B cell (primary cell): Measurements from ENCODE around the gene STRBP. TPM values are rescaled to one million over a fixed set of nuclear protein-coding genes. Genes with fewer than 3 reads are reported as not detected.

ENCODE experiments used
- ATAC-seq: fragments of 200-7000 bp; cut with Tn5 transposase; one replicate; pipeline ENCODE4 v1.10.0; 2021; ENCODE audit warnings: low read depth, mild to moderate bottlenecking, moderate number of reproducible peaks, moderate library complexity
- CTCF ChIA-PET: fragments of 350-600 bp; sonication (Branson Sonifier 250); formaldehyde crosslinking; loops from one replicate; lab custom pipeline; 2021; ENCODE audit warnings: antibody characterized with exemption, inconsistent platforms; lab: Charles Lee
- POLR2A ChIA-PET: fragments of 350-600 bp; sonication (Branson Sonifier 250); formaldehyde crosslinking; loops from one replicate; lab custom pipeline; 2021; ENCODE audit warnings: antibody characterized with exemption; lab: Charles Lee
- DNase-seq: peaks from one replicate; pipeline ENCODE4 v3.0.0; 2013
- H2AFZ ChIP-seq: 2 replicates; pipeline ENCODE4 v1.6.1; 2012; ENCODE audit warnings: mild to moderate bottlenecking, low read depth, low read length; ENCODE audit not compliant: insufficient read depth, poor library complexity, severe bottlenecking
- H3K27ac ChIP-seq, 2 donors: 1 replicate in 1 of 2; 2 replicates in 1 of 2; pipeline ENCODE4 v1.5.1; 2012 to 2013; ENCODE audit warnings: low read length in 2 of 2, mild to moderate bottlenecking in 2 of 2, moderate library complexity in 1 of 2
- H3K27me3 ChIP-seq, 4 experiments: fragments of 200-600 bp in 1 of 4; sonication (generic) in 1 of 4; replicated peaks in 1 of 4; 1 replicate in 2 of 4; 2 replicates in 2 of 4; pipeline versions ENCODE4 v1.6.1 to v1.7.0; 2013 to 2016; ENCODE audit warnings: low read length in 3 of 4, mild to moderate bottlenecking in 2 of 4, mixed read lengths in 1 of 4, moderate library complexity in 1 of 4; ENCODE audit not compliant: insufficient read depth in 4 of 4, control insufficient read depth in 3 of 4; ENCODE audit errors: control extremely low read depth in 1 of 4
- H3K36me3 ChIP-seq, 2 experiments: replicated peaks in 1 of 2; 1 replicate in 1 of 2; 2 replicates in 1 of 2; pipeline versions ENCODE4 v1.6.1 to v1.7.1; 2013; ENCODE audit warnings: low read length in 1 of 2; ENCODE audit not compliant: insufficient read depth in 2 of 2, control insufficient read depth in 1 of 2; ENCODE audit errors: control extremely low read depth in 1 of 2, extremely low read depth in 1 of 2
- H3K4me1 ChIP-seq, 2 donors: fragments of 200-600 bp in 1 of 2; sonication (generic) in 1 of 2; 1 replicate in 1 of 2; 2 replicates in 1 of 2; pipeline versions ENCODE4 v1.5.1 to v1.6.1; 2013 to 2017; ENCODE audit warnings: low read length in 2 of 2; ENCODE audit not compliant: control insufficient read depth in 2 of 2, insufficient read depth in 2 of 2
- H3K4me2 ChIP-seq: replicated peaks from 2 replicates; pipeline ENCODE3; 2012; ENCODE audit warnings: mild to moderate bottlenecking, low read depth, low read length; ENCODE audit not compliant: poor library complexity, severe bottlenecking
- H3K4me3 ChIP-seq, 5 experiments: fragments of 200-600 bp in 1 of 5; sonication (generic) in 1 of 5; 1 replicate in 3 of 5; 2 replicates in 2 of 5; pipeline versions ENCODE4 v1.5.1 to v1.7.0; 2011 to 2016; ENCODE audit warnings: low read length in 4 of 5, mild to moderate bottlenecking in 4 of 5, low read depth in 2 of 5, control low read depth in 1 of 5, moderate library complexity in 1 of 5; ENCODE audit not compliant: insufficient read depth in 1 of 5; ENCODE audit errors: control extremely low read depth in 1 of 5, extremely low read depth in 1 of 5
- H3K79me2 ChIP-seq: fragments of 200-600 bp; sonication (generic); one replicate; pipeline ENCODE4 v1.6.0; 2016; ENCODE audit warnings: low read length; ENCODE audit not compliant: control insufficient read depth, insufficient read depth
- H3K9ac ChIP-seq: fragments of 200-600 bp; sonication (generic); 2 replicates; pipeline ENCODE4 v1.6.1; 2017; ENCODE audit warnings: mild to moderate bottlenecking, low read length, moderate library complexity
- H3K9me3 ChIP-seq, 3 donors: one replicate each; pipeline versions ENCODE4 v1.6.1 to v1.7.1; 2013; ENCODE audit warnings: low read length in 2 of 3; ENCODE audit not compliant: control insufficient read depth in 2 of 3, insufficient read depth in 1 of 3; ENCODE audit errors: control extremely low read depth in 1 of 3
- H4K20me1 ChIP-seq: 2 replicates; pipeline ENCODE4 v1.6.0; 2012; ENCODE audit warnings: mild to moderate bottlenecking, low read length; ENCODE audit not compliant: insufficient read depth, control insufficient read depth, poor library complexity, severe bottlenecking
- H3K27ac Mint-ChIP-seq: one replicate; pipeline ENCODE4 v1.8.0; 2021; ENCODE audit warnings: mixed read lengths
- H3K27me3 Mint-ChIP-seq: one replicate; pipeline ENCODE4 v1.8.0; 2021; ENCODE audit warnings: mixed read lengths
- H3K4me1 Mint-ChIP-seq: one replicate; pipeline ENCODE4 v1.8.0; 2021; ENCODE audit warnings: mixed read lengths
- H3K4me3 Mint-ChIP-seq: one replicate; pipeline ENCODE4 v1.8.0; 2021; ENCODE audit warnings: mixed read lengths
- H3K9me3 Mint-ChIP-seq: one replicate; pipeline ENCODE4 v1.8.0; 2022; ENCODE audit warnings: mixed read lengths; ENCODE audit not compliant: insufficient read depth
- EZH2 ChIP-seq: IDR thresholded peaks from 2 replicates; pipeline ENCODE4 v1.6.1; 2012; ENCODE audit warnings: borderline replicate concordance, low read depth, mild to moderate bottlenecking, moderate library complexity, low read length; ENCODE audit not compliant: insufficient read depth, poor library complexity, severe bottlenecking
- WGBS: methylation state at CpG from one replicate; pipeline ENCODE4 v1.1.5; 2013; ENCODE audit warnings: missing lambda C conversion rate; ENCODE audit not compliant: insufficient coverage; 5-methylcytosine and 5-hydroxymethylcytosine counted together
- intact Hi-C: fragments of 100-400 bp; cut with micrococcal nuclease; formaldehyde crosslinking; loops from one replicate; pipeline ENCODE4 v1.10.0; 2022
- polyA plus RNA-seq: library from polyadenylated mRNA; depleted of rRNA; stranded (reverse); fragments of >200 nt; gene quantifications from 2 replicates; pipeline ENCODE4 v1.2.3, GENCODE V29; 2012
- total RNA-seq, 2 donors: library from RNA; stranded (reverse); fragments of 120-200 nt in 1 of 2; gene quantifications; 1 replicate in 1 of 2; 2 replicates in 1 of 2; pipeline versions ENCODE4 v1.2.3 to v1.2.4, GENCODE V29; 2013 to 2022
- TF ChIP-seq, protein P1 (sequence below): fragments of 200-600 bp; IDR thresholded peaks from one replicate; pipeline ENCODE4 v1.8.0; 2022; ENCODE audit warnings: antibody characterized with exemption, mild to moderate bottlenecking

The STRBP gene
- total and polyA plus RNA-seq, 2 donors (not counting 1 experiment from before 2014, with no cell fraction given), result 39.1 to 189 TPM

DNA sequence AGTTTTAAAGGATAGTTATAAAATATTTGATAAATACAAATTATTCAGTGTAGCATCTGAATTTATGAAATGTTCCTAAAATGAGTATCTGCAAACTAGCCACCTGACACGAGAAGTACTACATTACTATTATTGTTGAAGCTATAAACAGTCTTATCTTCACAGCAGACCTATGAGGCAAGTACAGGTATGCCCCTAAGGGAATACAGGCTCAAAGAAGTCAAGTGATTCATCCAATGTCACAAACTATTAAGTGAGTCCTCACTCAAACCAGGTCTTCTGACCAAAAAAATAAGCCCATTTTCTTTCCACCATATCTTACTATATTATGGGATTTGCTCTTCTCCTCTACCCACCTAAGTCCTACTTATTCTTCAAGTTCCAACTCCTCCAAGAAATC lies 28.7 kb downstream of the STRBP start:
- H4K20me1 ChIP-seq, result peaks cover 14% of the 10 kb centered on the region
- Mint-ChIP-seq H3K27me3 (no peaks in the 10 kb centered on the region), H3K27ac (peak overlapping the region; percentile 15), H3K4me3 (peak overlapping the region; percentile 3), H3K9me3 (peaks cover 4% of the 10 kb centered on the region), H3K4me1 (peaks cover 90% of the 10 kb centered on the region)
- H3K27ac ChIP-seq, result peak overlapping the region in 1 of 2 donors; percentile 13
- POLR2A ChIA-PET, result interaction anchor here (0.8 kb wide), 1 partner anchor 1305 kb away, joined by 3 read pairs; no protein-coding TSS in a partner anchor
- intact Hi-C loops, result loop anchor here (2.0 kb wide), 1 partner anchor 15 kb away; no protein-coding TSS in a partner anchor
- no peak overlapping the region for H3K9ac ChIP-seq
- no peak overlapping the region for H3K4me3 ChIP-seq
- no CpG with 5 or more reads among the region's 1 CpG for WGBS
- no peak for DNase-seq
- H3K4me1 ChIP-seq, result peaks cover 54 to 72% of the 10 kb centered on the region in 2 donors
- peaks cover 92% of the 10 kb centered on the region for H3K79me2 ChIP-seq
- H3K9me3 ChIP-seq, result peaks cover 0 to 4% (median 0%) of the 10 kb centered on the region in 3 donors
- TF ChIP-seq, protein P1, sequence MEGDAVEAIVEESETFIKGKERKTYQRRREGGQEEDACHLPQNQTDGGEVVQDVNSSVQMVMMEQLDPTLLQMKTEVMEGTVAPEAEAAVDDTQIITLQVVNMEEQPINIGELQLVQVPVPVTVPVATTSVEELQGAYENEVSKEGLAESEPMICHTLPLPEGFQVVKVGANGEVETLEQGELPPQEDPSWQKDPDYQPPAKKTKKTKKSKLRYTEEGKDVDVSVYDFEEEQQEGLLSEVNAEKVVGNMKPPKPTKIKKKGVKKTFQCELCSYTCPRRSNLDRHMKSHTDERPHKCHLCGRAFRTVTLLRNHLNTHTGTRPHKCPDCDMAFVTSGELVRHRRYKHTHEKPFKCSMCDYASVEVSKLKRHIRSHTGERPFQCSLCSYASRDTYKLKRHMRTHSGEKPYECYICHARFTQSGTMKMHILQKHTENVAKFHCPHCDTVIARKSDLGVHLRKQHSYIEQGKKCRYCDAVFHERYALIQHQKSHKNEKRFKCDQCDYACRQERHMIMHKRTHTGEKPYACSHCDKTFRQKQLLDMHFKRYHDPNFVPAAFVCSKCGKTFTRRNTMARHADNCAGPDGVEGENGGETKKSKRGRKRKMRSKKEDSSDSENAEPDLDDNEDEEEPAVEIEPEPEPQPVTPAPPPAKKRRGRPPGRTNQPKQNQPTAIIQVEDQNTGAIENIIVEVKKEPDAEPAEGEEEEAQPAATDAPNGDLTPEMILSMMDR, result no peak
- no peak for TF ChIP-seq EZH2
- H3K4me2 ChIP-seq, result peak overlapping the region; percentile 15
- no peaks in the 10 kb centered on the region for H3K27me3 ChIP-seq
- no peaks in the 10 kb centered on the region for H3K36me3 ChIP-seq
- CTCF ChIA-PET, result interaction anchor here (0.8 kb wide), 1 partner anchor 110 kb away, joined by 5 read pairs; no protein-coding TSS in a partner anchor
- ATAC-seq, result no peak
- no peak overlapping the region for H2AFZ ChIP-seq

DNA sequence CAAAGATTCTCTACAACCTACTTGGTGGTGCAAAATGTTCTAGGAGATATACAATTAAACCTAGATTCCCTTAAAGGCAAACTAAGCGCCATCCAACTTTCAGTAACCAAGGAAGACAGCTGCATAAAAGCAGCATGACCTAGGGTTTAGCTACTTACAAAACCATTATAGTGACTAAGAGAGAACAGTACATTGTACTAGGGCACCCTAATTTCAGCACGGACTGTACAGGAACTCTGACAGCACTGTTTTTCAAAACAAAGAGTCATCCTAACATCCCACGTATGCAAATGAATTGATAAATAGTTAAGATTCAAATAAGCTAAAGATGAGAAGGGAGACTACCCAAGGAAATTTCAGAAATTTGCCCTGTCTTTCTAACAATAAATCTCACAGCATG lies 30.0 kb downstream of the STRBP start:
- peak overlapping the region; percentile 14 for H3K9ac ChIP-seq
- ChIA-PET CTCF (interaction anchor here (1.0 to 3.5 kb wide), 6 partner anchors 9 to 112 kb away, joined by 3 to 11 read pairs (median 3); no protein-coding TSS in a partner anchor), POLR2A (interaction anchor here (1.3 kb wide), 1 partner anchor 25 kb away, joined by 5 read pairs; no protein-coding TSS in a partner anchor)
- no peaks in the 10 kb centered on the region for H3K27me3 Mint-ChIP-seq
- no peaks in the 10 kb centered on the region for H3K36me3 ChIP-seq
- H4K20me1 ChIP-seq, result peaks cover 10% of the 10 kb centered on the region
- peaks cover 86% of the 10 kb centered on the region for H3K4me1 Mint-ChIP-seq
- peak overlapping the region; percentile 71 for H3K27ac Mint-ChIP-seq
- H3K4me3 ChIP-seq, result no peak overlapping the region
- no peaks in the 10 kb centered on the region for H3K27me3 ChIP-seq
- H3K9me3 Mint-ChIP-seq, result peaks cover 2% of the 10 kb centered on the region
- H3K4me1 ChIP-seq, result peaks cover 66 to 68% of the 10 kb centered on the region in 2 donors
- peaks cover 84% of the 10 kb centered on the region for H3K79me2 ChIP-seq
- no peak overlapping the region for H2AFZ ChIP-seq
- H3K27ac ChIP-seq, result peak overlapping the region in 1 of 2 donors; percentile 58
- peaks cover 0 to 12% (median 3%) of the 10 kb centered on the region in 3 donors for H3K9me3 ChIP-seq
- intact Hi-C loops, result loop anchor here (2.0 kb wide), 1 partner anchor 16 kb away; no protein-coding TSS in a partner anchor
- no peak for ATAC-seq
- no CpG with 5 or more reads among the region's 3 CpGs for WGBS
- H3K4me2 ChIP-seq, result peak overlapping the region; percentile 39
- DNase-seq, result no peak
- peak overlapping the region; percentile 49 for H3K4me3 Mint-ChIP-seq
- TF ChIP-seq, protein P1, result no peak
- no peak for TF ChIP-seq EZH2
